NT2/D1 (cell line): ENCODE data around the gene RSBN1L.

Experiments
- SUZ12 ChIP-seq: IDR thresholded peaks from 2 replicates; pipeline ENCODE4 v1.6.1; 2011; ENCODE audit not compliant: insufficient read length, insufficient read depth; ENCODE audit errors: extremely low read depth
- YY1 ChIP-seq: IDR thresholded peaks from 2 replicates; pipeline ENCODE4 v1.6.1; 2011; ENCODE audit not compliant: insufficient read length, insufficient read depth

GRCh38 chr7:77747178-77747577, 50.9 kb downstream of the RSBN1L start:
- TF ChIP-seq YY1 (no peak), SUZ12 (no peak)
